ENCODE data around the gene DDX41.

GRCh38 chr5:177468685-177469628 is 47.8 kb downstream of the DDX41 start:
- TF ChIP-seq POLR2A (IDR thresholded peaks at IDR 0.05) (no peak), CTCF (IDR thresholded peaks at IDR 0.05) (no peak)
